H9 (cell line): ENCODE results near the gene GPC6. TPM values are rescaled to one million over a fixed set of nuclear protein-coding genes. Genes with fewer than 3 reads are reported as not detected.

Experiments used
- DNase-seq: peaks from one replicate; pipeline ENCODE4 v3.0.0-alpha.2; 2017
- H2AFZ ChIP-seq: one replicate; pipeline ENCODE4 v1.6.1; 2013; ENCODE audit warnings: mild to moderate bottlenecking, low read length, control low read depth, moderate library complexity
- H2AK5ac ChIP-seq: 2 replicates; pipeline ENCODE4 v1.6.1; 2013; ENCODE audit warnings: low read length, control low read depth, mixed read lengths; ENCODE audit not compliant: insufficient read length
- H2BK120ac ChIP-seq: one replicate; pipeline ENCODE4 v1.6.1; 2013; ENCODE audit warnings: low read depth, mild to moderate bottlenecking, low read length, control low read depth, inconsistent platforms; ENCODE audit not compliant: poor library complexity, severe bottlenecking
- H2BK12ac ChIP-seq: 2 replicates; pipeline ENCODE4 v1.6.1; 2013; ENCODE audit warnings: low read length, control low read depth, mixed read lengths, low read depth; ENCODE audit not compliant: insufficient read length
- H2BK15ac ChIP-seq: 2 replicates; pipeline ENCODE4 v1.6.1; 2013; ENCODE audit warnings: low read depth, low read length, control low read depth
- H2BK20ac ChIP-seq: one replicate; pipeline ENCODE4 v1.6.1; 2013; ENCODE audit warnings: low read depth, mild to moderate bottlenecking, low read length, control low read depth, inconsistent platforms; ENCODE audit not compliant: poor library complexity, severe bottlenecking
- H2BK5ac ChIP-seq: 2 replicates; pipeline ENCODE4 v1.6.1; 2013; ENCODE audit warnings: low read length, control low read depth, mixed read lengths; ENCODE audit not compliant: insufficient read length
- H3K14ac ChIP-seq: 2 replicates; pipeline ENCODE4 v1.6.1; 2013; ENCODE audit warnings: low read length, control low read depth; ENCODE audit not compliant: insufficient read depth
- H3K18ac ChIP-seq: 2 replicates; pipeline ENCODE4 v1.6.1; 2013; ENCODE audit warnings: low read depth, mild to moderate bottlenecking, mixed read lengths, low read length, control low read depth; ENCODE audit not compliant: insufficient read length
- H3K23ac ChIP-seq: 2 replicates; pipeline ENCODE4 v1.6.1; 2013; ENCODE audit warnings: low read length, control low read depth, mixed read lengths, low read depth; ENCODE audit not compliant: insufficient read length
- H3K23me2 ChIP-seq: 2 replicates; pipeline ENCODE4 v1.6.1; 2013; ENCODE audit warnings: low read depth, mild to moderate bottlenecking, mixed read lengths, low read length, control low read depth; ENCODE audit not compliant: insufficient read length, poor library complexity, severe bottlenecking
- H3K27ac ChIP-seq: 2 replicates; pipeline ENCODE4 v1.5.1; 2013; ENCODE audit warnings: low read length, control low read depth, mixed read lengths, low read depth; ENCODE audit not compliant: insufficient read length
- H3K27me3 ChIP-seq: 2 replicates; pipeline ENCODE4 v1.6.1; 2013; ENCODE audit warnings: low read length, control low read depth, inconsistent platforms; ENCODE audit not compliant: insufficient read depth
- H3K4ac ChIP-seq: 2 replicates; pipeline ENCODE4 v1.6.1; 2013; ENCODE audit warnings: low read depth, mild to moderate bottlenecking, control low read depth, inconsistent platforms, low read length, moderate library complexity
- H3K4me1 ChIP-seq: 2 replicates; pipeline ENCODE4 v1.6.1; 2013; ENCODE audit warnings: low read length, control low read depth, inconsistent platforms; ENCODE audit not compliant: insufficient read depth
- H3K4me2 ChIP-seq: 2 replicates; pipeline ENCODE4 v1.6.1; 2013; ENCODE audit warnings: low read length, control low read depth, mixed read lengths; ENCODE audit not compliant: insufficient read length, insufficient read depth
- H3K56ac ChIP-seq: 2 replicates; pipeline ENCODE4 v1.6.1; 2013; ENCODE audit warnings: low read depth, mild to moderate bottlenecking, mixed read lengths, low read length, control low read depth; ENCODE audit not compliant: insufficient read length
- H3K79me1 ChIP-seq: 2 replicates; pipeline ENCODE4 v1.6.1; 2013; ENCODE audit warnings: low read depth, mild to moderate bottlenecking, moderate library complexity, low read length, control low read depth, inconsistent platforms; ENCODE audit not compliant: insufficient read depth, poor library complexity, severe bottlenecking
- H3K79me2 ChIP-seq: 2 replicates; pipeline ENCODE4 v1.6.1; 2013; ENCODE audit warnings: low read length, control low read depth, inconsistent platforms; ENCODE audit not compliant: insufficient read depth
- H3K9ac ChIP-seq: 2 replicates; pipeline ENCODE4 v1.6.1; 2013; ENCODE audit warnings: low read length, control low read depth, mixed read lengths; ENCODE audit not compliant: insufficient read length; ENCODE audit errors: extremely low read depth
- H3K9me3 ChIP-seq: one replicate; pipeline ENCODE4 v1.6.1; 2013; ENCODE audit warnings: low read depth, low read length, inconsistent platforms; ENCODE audit not compliant: control insufficient read depth
- H3T11ph ChIP-seq: one replicate; pipeline ENCODE4 v1.6.1; 2013; ENCODE audit warnings: mild to moderate bottlenecking, low read length, control low read depth, inconsistent platforms
- H4K20me1 ChIP-seq: one replicate; pipeline ENCODE4 v1.6.1; 2013; ENCODE audit not compliant: control insufficient read depth, insufficient read length, insufficient read depth
- H4K5ac ChIP-seq: 2 replicates; pipeline ENCODE4 v1.6.1; 2013; ENCODE audit warnings: low read depth, mild to moderate bottlenecking, mixed read lengths, low read length, control low read depth; ENCODE audit not compliant: insufficient read length
- H4K8ac ChIP-seq: replicated peaks from 2 replicates; pipeline ENCODE4 v1.6.1; 2013; ENCODE audit warnings: low read length, control low read depth, mixed read lengths, low read depth; ENCODE audit not compliant: insufficient read length
- H4K91ac ChIP-seq: 2 replicates; pipeline ENCODE4 v1.6.1; 2013; ENCODE audit warnings: low read depth, mild to moderate bottlenecking, moderate library complexity, mixed read lengths, low read length, control low read depth; ENCODE audit not compliant: insufficient read length
- H3K27ac Mint-ChIP-seq, 3 experiments: 2 replicates in 2 of 3; 3 replicates in 1 of 3; pipeline ENCODE4 v1.8.0; 2020 to 2021; ENCODE audit warnings: mixed read lengths in 3 of 3, mild to moderate bottlenecking in 1 of 3, moderate library complexity in 1 of 3
- H3K27me3 Mint-ChIP-seq: 2 replicates; pipeline ENCODE4 v1.8.0; 2021; ENCODE audit warnings: low read depth, mild to moderate bottlenecking, moderate library complexity, mixed read lengths
- H3K36me3 Mint-ChIP-seq, 3 experiments: 2 replicates in 2 of 3; 3 replicates in 1 of 3; pipeline ENCODE4 v1.8.0; 2020 to 2021; ENCODE audit warnings: low read depth in 3 of 3, mixed read lengths in 3 of 3; ENCODE audit not compliant: insufficient read depth in 1 of 3
- H3K4me1 Mint-ChIP-seq, 2 experiments: 2 replicates each; pipeline ENCODE4 v1.8.0; 2020; ENCODE audit warnings: mixed read lengths in 2 of 2
- H3K4me3 Mint-ChIP-seq, 2 experiments: 2 replicates in 1 of 2; 3 replicates in 1 of 2; pipeline ENCODE4 v1.8.0; 2020 to 2021; ENCODE audit warnings: mild to moderate bottlenecking in 2 of 2, mixed read lengths in 2 of 2, moderate library complexity in 1 of 2
- H3K9me3 Mint-ChIP-seq, 2 experiments: 2 replicates in 1 of 2; 3 replicates in 1 of 2; pipeline ENCODE4 v1.8.0; 2020; ENCODE audit warnings: mild to moderate bottlenecking in 2 of 2, mixed read lengths in 2 of 2, moderate library complexity in 1 of 2
- WGBS: extraction: QIAGEN DNeasy Blood & Tissue Kit; methylation state at CpG from one replicate; pipeline ENCODE4 v1.1.7; 2013; ENCODE audit warnings: missing lambda C conversion rate, low lambda C conversion rate, mixed read lengths; ENCODE audit not compliant: insufficient read length; ENCODE audit errors: extremely low coverage; 5-methylcytosine and 5-hydroxymethylcytosine counted together
- total RNA-seq: library from RNA; stranded (reverse); gene quantifications from 2 replicates; pipeline ENCODE4 v1.2.1, GENCODE V29; 2021
- TF ChIP-seq, protein P1 (sequence below): fragments of 200-600 bp; sonication (generic); conservative IDR thresholded peaks from 3 replicates; pipeline ENCODE4 v1.8.0; 2021; ENCODE audit warnings: antibody characterized with exemption, mild to moderate bottlenecking

Gene GPC6
- total RNA-seq, 1 experiment from 2014 or later: 15.6 TPM

DNA sequence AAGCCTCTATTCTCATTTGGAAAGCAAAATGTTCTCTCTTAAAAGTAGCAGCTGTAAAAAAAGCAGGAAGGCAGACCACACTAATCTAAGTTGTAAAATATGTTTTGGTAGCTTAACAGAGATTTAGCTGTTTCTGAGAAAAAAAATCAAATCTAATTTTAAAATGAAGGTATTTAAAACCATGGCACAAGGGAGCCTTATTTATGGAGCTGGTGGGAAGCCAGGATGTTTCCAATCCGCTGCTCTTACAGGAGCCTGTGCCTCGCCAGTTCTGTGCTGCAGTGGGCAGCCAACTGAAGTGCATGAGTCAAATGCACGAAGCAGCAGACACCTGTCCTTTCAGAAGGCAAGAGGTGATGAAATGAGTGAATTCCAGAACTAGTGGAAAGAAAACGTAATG is 28.2 kb downstream of the GPC6 start:
- DNase-seq: no peak
- WGBS: no CpG with 5 or more reads among the region's 4 CpGs
- H3K27ac Mint-ChIP-seq: no peak overlapping the region

More for the DNA sequence above, 28.2 kb downstream of the GPC6 start:
- H3K18ac ChIP-seq: no peak overlapping the region
- H4K20me1 ChIP-seq: no peaks in the 10 kb centered on the region
- no peaks in the 10 kb centered on the region for H3K9me3 Mint-ChIP-seq
- H3K4me3 Mint-ChIP-seq: no peak overlapping the region
- no peak overlapping the region for H3K4ac ChIP-seq
- peaks cover 0 to 4% (median 0%) of the 10 kb centered on the region in 3 experiments; a peak in 1 of 7 replicates for H3K36me3 Mint-ChIP-seq
- no peak overlapping the region for H4K91ac ChIP-seq
- H2BK5ac ChIP-seq: no peak overlapping the region
- no peak overlapping the region for H3K4me2 ChIP-seq
- H2BK120ac ChIP-seq: no peak overlapping the region
- H3K79me2 ChIP-seq: peaks cover 3% of the 10 kb centered on the region; the same call in 1 of the 2 replicates
- no peaks in the 10 kb centered on the region for H3K23me2 ChIP-seq
- no peak overlapping the region for H3T11ph ChIP-seq
- H4K5ac ChIP-seq: no peak overlapping the region
- H4K8ac ChIP-seq: no peak overlapping the region
- peaks cover 15 to 26% of the 10 kb centered on the region in 2 experiments for H3K4me1 Mint-ChIP-seq
- no peak overlapping the region for H2BK12ac ChIP-seq
- no peaks in the 10 kb centered on the region for H3K27me3 Mint-ChIP-seq
- H2BK20ac ChIP-seq: no peak overlapping the region
- no peak overlapping the region for H3K56ac ChIP-seq
- no peak overlapping the region for H2BK15ac ChIP-seq
- H3K9ac ChIP-seq: no peak overlapping the region
- no peak overlapping the region for H3K14ac ChIP-seq
- H3K27me3 ChIP-seq: no peaks in the 10 kb centered on the region
- H3K23ac ChIP-seq: no peak overlapping the region
- no peak overlapping the region for H3K27ac ChIP-seq
- peaks cover 5% of the 10 kb centered on the region for H3K4me1 ChIP-seq
- H3K9me3 ChIP-seq: no peaks in the 10 kb centered on the region
- H3K79me1 ChIP-seq: no peaks in the 10 kb centered on the region
- no peak overlapping the region for H2AK5ac ChIP-seq
- TF ChIP-seq, protein P1, sequence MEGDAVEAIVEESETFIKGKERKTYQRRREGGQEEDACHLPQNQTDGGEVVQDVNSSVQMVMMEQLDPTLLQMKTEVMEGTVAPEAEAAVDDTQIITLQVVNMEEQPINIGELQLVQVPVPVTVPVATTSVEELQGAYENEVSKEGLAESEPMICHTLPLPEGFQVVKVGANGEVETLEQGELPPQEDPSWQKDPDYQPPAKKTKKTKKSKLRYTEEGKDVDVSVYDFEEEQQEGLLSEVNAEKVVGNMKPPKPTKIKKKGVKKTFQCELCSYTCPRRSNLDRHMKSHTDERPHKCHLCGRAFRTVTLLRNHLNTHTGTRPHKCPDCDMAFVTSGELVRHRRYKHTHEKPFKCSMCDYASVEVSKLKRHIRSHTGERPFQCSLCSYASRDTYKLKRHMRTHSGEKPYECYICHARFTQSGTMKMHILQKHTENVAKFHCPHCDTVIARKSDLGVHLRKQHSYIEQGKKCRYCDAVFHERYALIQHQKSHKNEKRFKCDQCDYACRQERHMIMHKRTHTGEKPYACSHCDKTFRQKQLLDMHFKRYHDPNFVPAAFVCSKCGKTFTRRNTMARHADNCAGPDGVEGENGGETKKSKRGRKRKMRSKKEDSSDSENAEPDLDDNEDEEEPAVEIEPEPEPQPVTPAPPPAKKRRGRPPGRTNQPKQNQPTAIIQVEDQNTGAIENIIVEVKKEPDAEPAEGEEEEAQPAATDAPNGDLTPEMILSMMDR: no peak
- no peak overlapping the region for H2AFZ ChIP-seq
